HuH-7.5 (cell line): Measurements from ENCODE around the gene ETF1.

Experiments
- DNase-seq: peaks from one replicate; pipeline ENCODE4 v3.0.0; 2011; ENCODE audit warnings: low spot score

The ETF1 gene

GRCh38 chr5:138542956-138543729, at the start of gene ETF1:
Gene ETF1 (minus strand): TSS chr5:138543236. CDS start chr5:138542918, 318 bp downstream.
- peak; percentile 87 for DNase-seq

GRCh38 chr5:138588013-138588788, 45.2 kb upstream of the ETF1 start:
- DNase-seq, result no peak

GRCh38 chr5:138585157-138585556, 42.1 kb upstream of the ETF1 start:
- no peak for DNase-seq

- DNase-seq, result no peak
Measured at GRCh38 chr5:138583984-138584637, 41.1 kb upstream of the ETF1 start.

- DNase-seq, result no peak
Measured at GRCh38 chr5:138582959-138583358, 39.9 kb upstream of the ETF1 start.

GRCh38 chr5:138580777-138581176, 37.7 kb upstream of the ETF1 start:
- no peak for DNase-seq

- DNase-seq, result no peak
Measured at GRCh38 chr5:138580001-138580400, 37.0 kb upstream of the ETF1 start.

- DNase-seq, result no peak
Measured at GRCh38 chr5:138579517-138579863, 36.5 kb upstream of the ETF1 start.

GRCh38 chr5:138577452-138577851, 34.4 kb upstream of the ETF1 start:
- DNase-seq, result no peak

- peak; percentile 96 for DNase-seq
Measured at GRCh38 chr5:138575194-138576015, 32.4 kb upstream of the ETF1 start, which contains the start of gene HSPA9. Gene HSPA9 (minus strand): TSS chr5:138575401. CDS start chr5:138575318, 83 bp downstream.

GRCh38 chr5:138574744-138575193, 31.7 kb upstream of the ETF1 start:
- no peak for DNase-seq

GRCh38 chr5:138573949-138574670, 31.1 kb upstream of the ETF1 start:
- DNase-seq, result no peak

- no peak for DNase-seq
Measured at GRCh38 chr5:138573223-138573622, 30.2 kb upstream of the ETF1 start.

GRCh38 chr5:138570871-138571270, 27.8 kb upstream of the ETF1 start:
- no peak for DNase-seq

GRCh38 chr5:138569782-138570181, 26.7 kb upstream of the ETF1 start:
- DNase-seq, result no peak

- no peak for DNase-seq
Measured at GRCh38 chr5:138568061-138568824, 25.2 kb upstream of the ETF1 start.

- DNase-seq, result no peak
Measured at GRCh38 chr5:138566792-138567191, 23.8 kb upstream of the ETF1 start.

GRCh38 chr5:138565100-138565821, 22.2 kb upstream of the ETF1 start:
- DNase-seq, result no peak

- no peak for DNase-seq
Measured at GRCh38 chr5:138564242-138564641, 21.2 kb upstream of the ETF1 start.
